M059J (cell line): ENCODE measurements around the gene SUPT20HL1. TPM values are rescaled to one million over a fixed set of nuclear protein-coding genes. Genes with fewer than 3 reads are reported as not detected.

Experiments used
- DNase-seq: peaks from one replicate; pipeline ENCODE4 v3.0.0-alpha.2; 2012; ENCODE audit warnings: low read depth
- total RNA-seq: library from RNA; depleted of rRNA; stranded (reverse); fragments of >200 nt; shearing (Covaris generic); gene quantifications from 2 replicates; pipeline ENCODE4 v1.2.3, GENCODE V29; 2014; rRNA removed

Gene SUPT20HL1
- total RNA-seq, 1 experiment from 2014 or later, result not detected

GRCh38 chrX:24396236-24396930 lies 35.9 kb downstream of the SUPT20HL1 start:
- peak; percentile 72 for DNase-seq

GRCh38 chrX:24396931-24397279 lies 36.5 kb downstream of the SUPT20HL1 start:
- no peak for DNase-seq

GRCh38 chrX:24398766-24399165 lies 38.3 kb downstream of the SUPT20HL1 start:
- DNase-seq, result no peak

- DNase-seq, result no peak
Observed at GRCh38 chrX:24399550-24399949, 39.1 kb downstream of the SUPT20HL1 start.

GRCh38 chrX:24405959-24406358 lies 45.5 kb downstream of the SUPT20HL1 start:
- no peak for DNase-seq

Other genes starting within 250 kb of the SUPT20HL1 start
- 31.3 and 96.7 TPM in 2 replicates for gene ZFX, start 210.9 kb upstream of the SUPT20HL1 start, total RNA-seq
- gene SUPT20HL2, start 46.6 kb upstream of the SUPT20HL1 start, total RNA-seq, result 0.17 TPM in 1 of 2 replicates, not detected in the other
- gene PDK3, start 104.6 kb downstream of the SUPT20HL1 start, total RNA-seq, result 15.3 and 18.5 TPM in 2 replicates